Left ventricle myocardium inferior (tissue), 1 donor: Measurements from ENCODE around the gene LMF2. TPM values are rescaled to one million over a fixed set of nuclear protein-coding genes. Genes with fewer than 3 reads are reported as not detected.

Experiments used
- DNase-seq: peaks from one replicate; pipeline ENCODE4 v3.0.0-alpha.2; 2020
- H3K27ac ChIP-seq: fragments of 200-600 bp; replicated peaks from 2 replicates; pipeline ENCODE4 v1.8.0; 2021
- H3K27me3 ChIP-seq: fragments of 200-600 bp; 2 replicates; pipeline ENCODE4 v1.8.0; 2021; ENCODE audit warnings: low read depth
- H3K36me3 ChIP-seq: fragments of 200-600 bp; 2 replicates; pipeline ENCODE4 v1.8.0; 2021
- H3K4me1 ChIP-seq: fragments of 200-600 bp; 2 replicates; pipeline ENCODE4 v1.8.0; 2021
- H3K4me3 ChIP-seq: fragments of 200-600 bp; 2 replicates; pipeline ENCODE4 v1.8.0; 2021; ENCODE audit warnings: mild to moderate bottlenecking, moderate library complexity
- H3K9me3 ChIP-seq: fragments of 200-600 bp; replicated peaks from 2 replicates; pipeline ENCODE4 v1.8.0; 2021
- intact Hi-C: fragments of 100-400 bp; cut with micrococcal nuclease; formaldehyde crosslinking; loops from one replicate; pipeline ENCODE4 v1.11.0; 2022
- total RNA-seq: library from RNA; stranded (reverse); fragmentation: NEBNext Ultra II Directional; extraction: Animal tissue kit (Norgen Biotek cat#: 25700); gene quantifications from one replicate; pipeline ENCODE4 v1.2.1, GENCODE V29; 2021
- TF ChIP-seq, protein P1 (sequence below): fragments of 200-600 bp; IDR thresholded peaks from 2 replicates; pipeline ENCODE4 v1.8.0; 2021; ENCODE audit warnings: antibody characterized with exemption, mild to moderate bottlenecking, borderline replicate concordance
- donor health status: DM: no; HTN: yes; CAD: no; lungs with severe emphysema.

Gene LMF2
- total RNA-seq, 1 donor from 2014 or later: 23.4 TPM

DNA sequence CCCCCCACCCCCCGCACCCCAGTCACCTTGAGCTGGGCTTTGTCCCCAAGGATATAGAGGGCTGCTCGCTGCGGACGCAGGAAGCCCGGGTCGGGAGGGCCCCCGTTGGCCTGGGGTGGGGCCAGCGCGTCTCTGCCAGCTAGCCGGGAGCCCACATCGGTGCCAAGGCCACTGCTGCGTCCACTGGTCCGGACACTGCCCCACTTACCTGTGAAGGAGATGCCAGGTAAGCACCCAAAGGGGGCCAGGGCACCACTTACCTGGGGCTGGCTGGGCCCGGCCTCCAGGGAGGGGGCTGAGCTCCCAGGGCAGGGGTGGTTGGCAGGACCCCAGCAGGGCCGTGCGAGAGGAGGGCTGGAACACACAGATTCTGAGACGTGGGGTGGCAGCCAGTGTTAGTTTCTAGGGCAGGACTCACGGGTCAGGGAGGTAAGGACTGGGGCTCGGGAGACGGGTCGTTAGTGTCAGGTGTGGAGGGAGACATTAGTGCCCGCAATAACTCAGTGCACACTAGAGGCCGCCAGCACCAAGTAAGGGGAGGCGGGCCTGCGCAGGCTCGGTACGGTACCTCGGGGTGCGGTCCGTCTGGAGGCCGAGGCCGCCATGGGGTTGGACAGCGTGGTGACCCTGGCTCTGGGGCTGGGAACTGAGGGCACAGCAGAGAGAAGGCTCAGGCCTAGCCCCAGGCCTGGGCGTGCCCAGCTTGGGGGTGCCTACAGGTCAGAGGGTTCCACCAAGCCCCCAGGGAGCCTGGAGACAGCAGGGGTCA, 50.9 kb downstream of the LMF2 start:
- Histone ChIP-seq H3K4me3 (no peak overlapping the region), H3K27me3 (no peaks in the 10 kb centered on the region), H3K36me3 (peaks cover 81% of the 10 kb centered on the region), H3K4me1 (no peaks in the 10 kb centered on the region), H3K27ac (no peak overlapping the region), H3K9me3 (no peaks in the 10 kb centered on the region)
- no peak for DNase-seq
- intact Hi-C loops: no loop called here
- TF ChIP-seq, protein P1, sequence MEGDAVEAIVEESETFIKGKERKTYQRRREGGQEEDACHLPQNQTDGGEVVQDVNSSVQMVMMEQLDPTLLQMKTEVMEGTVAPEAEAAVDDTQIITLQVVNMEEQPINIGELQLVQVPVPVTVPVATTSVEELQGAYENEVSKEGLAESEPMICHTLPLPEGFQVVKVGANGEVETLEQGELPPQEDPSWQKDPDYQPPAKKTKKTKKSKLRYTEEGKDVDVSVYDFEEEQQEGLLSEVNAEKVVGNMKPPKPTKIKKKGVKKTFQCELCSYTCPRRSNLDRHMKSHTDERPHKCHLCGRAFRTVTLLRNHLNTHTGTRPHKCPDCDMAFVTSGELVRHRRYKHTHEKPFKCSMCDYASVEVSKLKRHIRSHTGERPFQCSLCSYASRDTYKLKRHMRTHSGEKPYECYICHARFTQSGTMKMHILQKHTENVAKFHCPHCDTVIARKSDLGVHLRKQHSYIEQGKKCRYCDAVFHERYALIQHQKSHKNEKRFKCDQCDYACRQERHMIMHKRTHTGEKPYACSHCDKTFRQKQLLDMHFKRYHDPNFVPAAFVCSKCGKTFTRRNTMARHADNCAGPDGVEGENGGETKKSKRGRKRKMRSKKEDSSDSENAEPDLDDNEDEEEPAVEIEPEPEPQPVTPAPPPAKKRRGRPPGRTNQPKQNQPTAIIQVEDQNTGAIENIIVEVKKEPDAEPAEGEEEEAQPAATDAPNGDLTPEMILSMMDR: no peak

DNA sequence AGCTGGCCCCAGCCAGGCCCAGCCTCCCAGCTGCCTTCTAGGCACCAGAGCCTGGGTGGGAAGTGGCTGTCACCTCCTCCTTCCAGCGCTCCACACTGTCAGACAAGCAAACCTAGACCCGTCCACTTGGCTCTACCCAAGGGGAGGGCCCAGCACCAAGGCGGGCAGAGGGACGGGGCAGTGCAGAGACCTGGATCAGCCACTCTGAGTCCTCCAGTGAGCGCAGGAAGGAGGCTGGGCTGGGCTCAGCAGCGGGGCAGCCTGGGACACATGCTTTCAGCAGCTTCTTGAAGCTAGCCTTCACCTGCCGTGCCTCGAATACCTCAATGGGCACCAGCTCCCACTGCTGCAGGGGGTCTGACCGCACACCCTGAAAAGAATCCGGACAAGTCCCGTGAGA, 51.5 kb downstream of the LMF2 start:
- TF ChIP-seq, protein P1: no peak
- H3K4me3 ChIP-seq: no peak overlapping the region
- H3K36me3 ChIP-seq: peaks cover 80% of the 10 kb centered on the region
- no peak overlapping the region for H3K27ac ChIP-seq
- intact Hi-C loops: no loop called here
- H3K27me3 ChIP-seq: no peaks in the 10 kb centered on the region
- H3K4me1 ChIP-seq: no peaks in the 10 kb centered on the region
- H3K9me3 ChIP-seq: no peaks in the 10 kb centered on the region
- DNase-seq: no peak

DNA sequence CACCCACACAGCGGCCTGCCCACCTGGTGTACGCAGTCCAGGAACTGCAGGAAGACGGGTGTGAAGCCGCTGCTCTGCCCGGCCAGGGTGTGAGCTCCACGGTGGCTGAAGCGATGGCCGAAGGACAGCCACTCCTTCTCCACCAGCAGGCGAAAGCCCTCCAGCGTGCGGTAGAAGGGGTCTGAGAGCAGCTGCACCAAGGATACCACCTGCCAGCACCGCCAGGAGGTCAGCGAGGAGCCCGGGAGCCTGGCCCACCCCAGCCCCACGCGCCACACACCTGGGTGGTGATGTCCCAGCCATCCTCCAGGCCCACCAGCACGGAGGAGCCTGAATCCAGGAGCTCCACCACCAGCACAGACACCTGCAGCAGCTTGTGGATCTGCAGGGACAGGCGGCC, 52.3 kb downstream of the LMF2 start:
- Histone ChIP-seq H3K27me3 (no peaks in the 10 kb centered on the region), H3K9me3 (no peaks in the 10 kb centered on the region), H3K27ac (no peak overlapping the region), H3K4me1 (no peaks in the 10 kb centered on the region), H3K4me3 (no peak overlapping the region), H3K36me3 (peaks cover 78% of the 10 kb centered on the region)
- DNase-seq: no peak
- intact Hi-C loops: no loop called here
- TF ChIP-seq, protein P1: no peak

DNA sequence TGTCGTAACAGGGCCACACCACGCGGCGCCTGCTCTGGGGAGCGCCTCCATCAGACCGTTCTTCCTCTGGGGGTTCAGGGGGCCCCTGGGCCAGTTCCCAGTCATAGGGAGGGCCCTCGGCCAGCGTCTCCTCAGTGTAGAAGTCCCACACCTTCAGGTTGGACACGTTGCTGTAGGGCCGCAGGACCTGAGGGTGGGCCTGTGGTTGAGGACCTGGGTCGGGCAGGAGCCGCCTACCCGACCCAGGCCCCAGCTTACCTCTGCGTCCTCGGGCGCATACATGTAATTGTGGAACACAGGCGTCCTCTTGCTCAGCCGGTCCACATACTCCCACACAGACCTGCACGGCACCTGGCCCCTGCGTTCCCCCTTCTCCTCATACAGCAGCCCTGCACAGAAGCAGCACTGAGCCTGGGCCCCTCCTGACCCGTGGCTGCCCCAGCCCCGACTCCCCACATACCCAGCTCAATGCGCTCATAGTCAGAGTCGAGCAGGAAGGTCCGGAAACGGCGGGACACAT, 52.9 kb downstream of the LMF2 start:
- Histone ChIP-seq H3K9me3 (no peaks in the 10 kb centered on the region), H3K4me3 (no peak overlapping the region), H3K36me3 (peaks cover 78% of the 10 kb centered on the region), H3K27me3 (no peaks in the 10 kb centered on the region), H3K27ac (no peak overlapping the region), H3K4me1 (no peaks in the 10 kb centered on the region)
- TF ChIP-seq, protein P1: no peak
- DNase-seq: no peak
- intact Hi-C loops: no loop called here

Other genes starting within 250 kb of the LMF2 start
- gene MAPK12, start 246.0 kb downstream of the LMF2 start, total RNA-seq: 17.2 TPM
- 7.8 TPM for gene MAPK11, start 237.3 kb downstream of the LMF2 start, total RNA-seq
- 50.2 TPM for gene PLXNB2, start 200.1 kb downstream of the LMF2 start, total RNA-seq
- gene DENND6B, start 180.7 kb downstream of the LMF2 start, total RNA-seq: 1.2 TPM
- gene PPP6R2, start 164.4 kb downstream of the LMF2 start, total RNA-seq: 38.6 TPM
- 55.8 TPM for gene SBF1, start 32.7 kb downstream of the LMF2 start, total RNA-seq
- gene ADM2, start 26.2 kb downstream of the LMF2 start, total RNA-seq: not detected
- gene MIOX, start 20.8 kb downstream of the LMF2 start, total RNA-seq: not detected
- 27.7 TPM for gene NCAPH2, start 522 bp upstream of the LMF2 start, total RNA-seq
- gene SCO2, start 17.9 kb upstream of the LMF2 start, total RNA-seq: not detected
- 11.6 TPM for gene TYMP, start 22.3 kb upstream of the LMF2 start, total RNA-seq
- gene KLHDC7B, start 38.2 kb upstream of the LMF2 start, total RNA-seq: not detected
- gene SYCE3, start 55.2 kb upstream of the LMF2 start, total RNA-seq: not detected
- 394 TPM for gene CPT1B, start 70.7 kb upstream of the LMF2 start, total RNA-seq
- 36.0 TPM for gene CHKB, start 75.1 kb upstream of the LMF2 start, total RNA-seq
- gene MAPK8IP2, start 93.1 kb upstream of the LMF2 start, total RNA-seq: 0.33 TPM
- gene ARSA, start 120.5 kb upstream of the LMF2 start, total RNA-seq: 23.5 TPM
- gene SHANK3, start 165.1 kb upstream of the LMF2 start, total RNA-seq: 23.1 TPM
- 0.30 TPM for gene ACR, start 230.5 kb upstream of the LMF2 start, total RNA-seq